Measurements from ENCODE around the gene CPS1.

DNA sequence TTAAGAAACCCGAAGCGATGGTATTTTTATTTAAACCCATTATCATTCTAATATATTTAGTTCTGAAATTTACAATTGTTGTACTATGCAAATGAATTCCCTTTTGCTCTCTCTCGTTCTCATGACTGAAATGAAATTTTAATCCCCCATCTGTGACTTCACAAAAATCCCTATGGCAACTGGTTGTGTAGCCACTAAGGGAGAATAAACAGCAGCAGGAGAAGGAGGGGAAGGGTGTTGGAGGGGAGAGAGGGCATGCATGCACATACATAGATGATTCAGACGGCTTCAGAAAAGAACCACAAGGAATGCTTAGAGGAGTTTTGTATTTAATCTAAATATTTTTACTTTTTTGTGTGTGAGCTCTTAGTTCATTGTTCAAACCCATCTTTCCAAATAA is 36.8 kb downstream of the CPS1 start:
- TF ChIP-seq, protein P1, sequence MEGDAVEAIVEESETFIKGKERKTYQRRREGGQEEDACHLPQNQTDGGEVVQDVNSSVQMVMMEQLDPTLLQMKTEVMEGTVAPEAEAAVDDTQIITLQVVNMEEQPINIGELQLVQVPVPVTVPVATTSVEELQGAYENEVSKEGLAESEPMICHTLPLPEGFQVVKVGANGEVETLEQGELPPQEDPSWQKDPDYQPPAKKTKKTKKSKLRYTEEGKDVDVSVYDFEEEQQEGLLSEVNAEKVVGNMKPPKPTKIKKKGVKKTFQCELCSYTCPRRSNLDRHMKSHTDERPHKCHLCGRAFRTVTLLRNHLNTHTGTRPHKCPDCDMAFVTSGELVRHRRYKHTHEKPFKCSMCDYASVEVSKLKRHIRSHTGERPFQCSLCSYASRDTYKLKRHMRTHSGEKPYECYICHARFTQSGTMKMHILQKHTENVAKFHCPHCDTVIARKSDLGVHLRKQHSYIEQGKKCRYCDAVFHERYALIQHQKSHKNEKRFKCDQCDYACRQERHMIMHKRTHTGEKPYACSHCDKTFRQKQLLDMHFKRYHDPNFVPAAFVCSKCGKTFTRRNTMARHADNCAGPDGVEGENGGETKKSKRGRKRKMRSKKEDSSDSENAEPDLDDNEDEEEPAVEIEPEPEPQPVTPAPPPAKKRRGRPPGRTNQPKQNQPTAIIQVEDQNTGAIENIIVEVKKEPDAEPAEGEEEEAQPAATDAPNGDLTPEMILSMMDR (IDR thresholded peaks at IDR 0.05), result no peak
- no peak for TF ChIP-seq POLR2A (IDR thresholded peaks at IDR 0.05)
